ENCODE data around the gene PDE4C. TPM values are rescaled to one million over a fixed set of nuclear protein-coding genes. Genes with fewer than 3 reads are reported as not detected.

Gene PDE4C
- total RNA-seq, 2 experiments from 2014 or later, result 1.4 TPM; not detected in 1

- no peak for DNase-seq (ENCODE audit: low spot score)
- Histone ChIP-seq H3K27ac (ENCODE audit: low read depth, low read length, poor library complexity, severe bottlenecking) (no peak overlapping the region), H2AFZ (ENCODE audit: low read length) (no peak overlapping the region), H3K4me3 (ENCODE audit: low read depth, low read length, poor library complexity, severe bottlenecking) (no peak overlapping the region), H3K9me3 (ENCODE audit: low read length) (no peaks in the 10 kb centered on the region), H4K20me1 (ENCODE audit: insufficient read depth, low read length) (no peaks in the 10 kb centered on the region), H3K9me2 (ENCODE audit: insufficient read depth, low read length) (no peaks in the 10 kb centered on the region), H3K4me1 (ENCODE audit: insufficient read depth, low read length, poor library complexity, severe bottlenecking) (peaks cover 64% of the 10 kb centered on the region), H3K79me2 (ENCODE audit: insufficient read depth, low read depth, low read length) (no peaks in the 10 kb centered on the region), H3K4me2 (ENCODE audit: low read length) (no peak overlapping the region), H3K36me3 (ENCODE audit: insufficient read depth, low read length) (no peaks in the 10 kb centered on the region)
- no TSS peak for BruUV-seq (replicated peaks)
- POLR2A ChIA-PET, result interaction anchor here (0.7 kb wide), 1 partner anchor 14 kb away, joined by 3 read pairs; no protein-coding TSS in a partner anchor
- TF ChIP-seq CTCF (conservative IDR thresholded peaks at IDR 0.05; ENCODE audit: low read length) (peak; percentile 76), EZH2phosphoT487 (IDR thresholded peaks at IDR 0.05; ENCODE audit: borderline replicate concordance, low read depth, low read length) (no peak)
- CTCF ChIA-PET (ENCODE audit: unreplicated experiment), result no interaction called here
- intact Hi-C loops (cut with micrococcal nuclease; ENCODE audit: unreplicated experiment), result loop anchor here (2.0 kb wide), 1 partner anchor 21 kb away; no protein-coding TSS in a partner anchor
Observed at GRCh38 chr19:18229474-18229873, 3.2 kb upstream of the PDE4C start.

GRCh38 chr19:18227781-18228271 is 1.6 kb upstream of the PDE4C start:
- TF ChIP-seq EZH2phosphoT487 (IDR thresholded peaks at IDR 0.05; ENCODE audit: borderline replicate concordance, low read depth, low read length), result no peak
- TF ChIP-seq CTCF (conservative IDR thresholded peaks at IDR 0.05; ENCODE audit: low read length), result no peak
- DNase-seq (ENCODE audit: low spot score), result peak; percentile 67
- Histone ChIP-seq H3K27ac (ENCODE audit: low read depth, low read length, poor library complexity, severe bottlenecking) (peak overlapping the region; percentile 16), H3K4me3 (ENCODE audit: low read depth, low read length, poor library complexity, severe bottlenecking) (no peak overlapping the region), H3K4me1 (ENCODE audit: insufficient read depth, low read length, poor library complexity, severe bottlenecking) (peaks cover 68% of the 10 kb centered on the region), H3K9me3 (ENCODE audit: low read length) (no peaks in the 10 kb centered on the region), H3K79me2 (ENCODE audit: insufficient read depth, low read depth, low read length) (no peaks in the 10 kb centered on the region), H3K9me2 (ENCODE audit: insufficient read depth, low read length) (no peaks in the 10 kb centered on the region), H3K36me3 (ENCODE audit: insufficient read depth, low read length) (no peaks in the 10 kb centered on the region), H3K4me2 (ENCODE audit: low read length) (peak overlapping the region; percentile 55), H2AFZ (ENCODE audit: low read length) (no peak overlapping the region), H4K20me1 (ENCODE audit: insufficient read depth, low read length) (no peaks in the 10 kb centered on the region)
- intact Hi-C loops (cut with micrococcal nuclease; ENCODE audit: unreplicated experiment), result loop anchor here (2.0 kb wide), 1 partner anchor 23 kb away; no protein-coding TSS in a partner anchor
- CTCF ChIA-PET (ENCODE audit: unreplicated experiment), result no interaction called here
- no TSS peak for BruUV-seq (replicated peaks)
- POLR2A ChIA-PET, result no interaction called here

GRCh38 chr19:18226956-18227780 is 930 bp upstream of the PDE4C start:
- ChIA-PET POLR2A (no interaction called here), CTCF (ENCODE audit: unreplicated experiment) (no interaction called here)
- Histone ChIP-seq H2AFZ (ENCODE audit: low read length) (no peak overlapping the region), H4K20me1 (ENCODE audit: insufficient read depth, low read length) (no peaks in the 10 kb centered on the region), H3K36me3 (ENCODE audit: insufficient read depth, low read length) (no peaks in the 10 kb centered on the region), H3K27ac (ENCODE audit: low read depth, low read length, poor library complexity, severe bottlenecking) (peak overlapping the region; percentile 16), H3K9me3 (ENCODE audit: low read length) (no peaks in the 10 kb centered on the region), H3K4me1 (ENCODE audit: insufficient read depth, low read length, poor library complexity, severe bottlenecking) (peaks cover 61% of the 10 kb centered on the region), H3K4me3 (ENCODE audit: low read depth, low read length, poor library complexity, severe bottlenecking) (no peak overlapping the region), H3K9me2 (ENCODE audit: insufficient read depth, low read length) (no peaks in the 10 kb centered on the region), H3K4me2 (ENCODE audit: low read length) (peak overlapping the region; percentile 55), H3K79me2 (ENCODE audit: insufficient read depth, low read depth, low read length) (no peaks in the 10 kb centered on the region)
- TF ChIP-seq EZH2phosphoT487 (IDR thresholded peaks at IDR 0.05; ENCODE audit: borderline replicate concordance, low read depth, low read length) (no peak), CTCF (conservative IDR thresholded peaks at IDR 0.05; ENCODE audit: low read length) (no peak)
- no peak for DNase-seq (ENCODE audit: low spot score)
- intact Hi-C loops (cut with micrococcal nuclease; ENCODE audit: unreplicated experiment), result no loop called here
- no TSS peak for BruUV-seq (replicated peaks)
